Effector memory CD8-positive, alpha-beta T cell (primary cell): ENCODE measurements around the gene MGAT3.
A peak's percentile ranks its signal among the peaks of the same experiment; 100 is the strongest.
"Not testable (repeated sequence)": the region's sequence is repeated elsewhere in the genome, so short reads cannot be mapped to it uniquely, and the experiment has no call there.

Experiments
- ATAC-seq: fragments of 150-1000 bp; cut with Tn5 transposase; replicated peaks from 2 replicates; pipeline ENCODE4 v1.10.0; 2021; ENCODE audit warnings: mild to moderate bottlenecking, moderate library complexity
- DNase-seq, 3 experiments: peaks; one replicate each; pipeline ENCODE4 v3.0.0; 2021
- H3K27ac Mint-ChIP-seq, 2 donors: one replicate each; pipeline ENCODE4 v1.8.0; 2022; ENCODE audit warnings: mild to moderate bottlenecking in 2 of 2, mixed read lengths in 2 of 2, moderate library complexity in 2 of 2
- H3K27me3 Mint-ChIP-seq, 2 donors: one replicate each; pipeline ENCODE4 v1.8.0; 2022; ENCODE audit warnings: mixed read lengths in 2 of 2
- H3K36me3 Mint-ChIP-seq: one replicate; pipeline ENCODE4 v1.8.0; 2022; ENCODE audit warnings: mild to moderate bottlenecking, moderate library complexity, mixed read lengths; ENCODE audit not compliant: insufficient read depth
- H3K4me1 Mint-ChIP-seq, 2 donors: one replicate each; pipeline ENCODE4 v1.8.0; 2022; ENCODE audit warnings: low read depth in 2 of 2, mixed read lengths in 2 of 2
- H3K4me3 Mint-ChIP-seq, 2 donors: one replicate each; pipeline ENCODE4 v1.8.0; 2022; ENCODE audit warnings: mild to moderate bottlenecking in 2 of 2, mixed read lengths in 2 of 2, moderate library complexity in 2 of 2
- H3K9me3 Mint-ChIP-seq, 2 donors: one replicate each; pipeline ENCODE4 v1.8.0; 2022; ENCODE audit warnings: mixed read lengths in 2 of 2

The MGAT3 gene

DNA sequence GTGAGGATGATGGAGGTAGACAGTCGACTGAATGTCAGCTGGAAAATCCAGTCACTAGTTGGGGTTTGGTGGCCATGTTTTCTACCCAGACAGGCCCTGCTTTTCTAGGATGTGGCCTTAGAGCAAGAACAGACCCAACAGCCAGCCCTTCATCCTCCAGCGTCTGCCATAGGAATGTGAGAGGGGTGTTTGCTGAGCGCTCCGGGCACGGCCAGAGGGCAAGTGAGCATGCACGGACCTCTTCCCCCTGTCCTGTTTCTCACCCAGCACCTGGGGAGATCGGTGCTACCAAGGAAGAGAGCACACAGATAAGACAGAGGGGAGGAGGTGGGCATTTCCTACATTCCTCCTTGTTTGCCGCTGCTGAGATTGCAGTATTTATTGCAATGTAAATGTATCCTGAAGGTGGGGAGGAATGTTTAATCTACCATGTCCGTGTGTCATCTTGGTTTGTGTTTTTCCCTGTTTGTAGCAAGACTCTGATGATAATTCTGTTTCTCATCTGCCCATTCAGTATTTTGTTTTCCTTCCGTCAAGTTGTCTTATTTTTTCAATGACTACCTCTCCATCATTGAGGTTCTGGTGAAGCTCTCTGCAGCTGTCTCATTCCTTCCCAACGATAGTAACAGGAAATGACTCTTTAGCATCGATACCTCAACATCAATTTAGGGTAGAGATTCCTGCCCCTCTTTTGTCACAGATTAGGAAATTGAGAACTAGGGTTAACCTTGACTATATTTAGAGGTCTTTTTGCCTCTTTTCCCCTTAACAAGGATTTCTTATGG is 58.6 kb downstream of the MGAT3 start:
- no peak for ATAC-seq
- Mint-ChIP-seq H3K27ac (no peak overlapping the region), H3K27me3 (no peaks in the 10 kb centered on the region), H3K36me3 (peaks cover 63% of the 10 kb centered on the region), H3K4me3 (no peak overlapping the region), H3K4me1 (peaks cover 9 to 10% of the 10 kb centered on the region in 2 donors), H3K9me3 (no peaks in the 10 kb centered on the region)
- DNase-seq: no peak

DNA sequence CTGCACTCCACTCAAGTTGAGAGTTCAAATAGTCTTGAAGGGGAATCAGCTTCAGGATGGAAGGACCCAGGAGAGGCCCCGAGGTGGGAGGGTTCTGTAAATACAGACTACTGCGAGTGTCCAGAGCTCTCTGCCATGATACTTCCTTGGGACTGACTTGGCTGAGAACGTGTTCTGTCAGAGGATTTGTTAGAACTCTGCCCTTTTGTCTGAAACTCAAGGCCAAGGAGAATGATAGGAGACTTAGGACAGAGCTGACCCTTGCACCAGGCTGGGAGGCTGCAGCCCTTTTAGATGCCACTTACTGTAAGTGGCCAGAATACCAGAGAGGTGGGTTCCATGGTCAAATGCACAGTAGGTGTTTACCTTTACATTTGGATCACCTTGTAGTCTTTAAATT is 60.7 kb downstream of the MGAT3 start:
- Mint-ChIP-seq H3K36me3 (peaks cover 68% of the 10 kb centered on the region), H3K9me3 (no peaks in the 10 kb centered on the region), H3K4me3 (no peak overlapping the region), H3K27ac (no peak overlapping the region), H3K4me1 (peaks cover 22% of the 10 kb centered on the region in 2 donors), H3K27me3 (no peaks in the 10 kb centered on the region)
- DNase-seq: no peak
- ATAC-seq: no peak

DNA sequence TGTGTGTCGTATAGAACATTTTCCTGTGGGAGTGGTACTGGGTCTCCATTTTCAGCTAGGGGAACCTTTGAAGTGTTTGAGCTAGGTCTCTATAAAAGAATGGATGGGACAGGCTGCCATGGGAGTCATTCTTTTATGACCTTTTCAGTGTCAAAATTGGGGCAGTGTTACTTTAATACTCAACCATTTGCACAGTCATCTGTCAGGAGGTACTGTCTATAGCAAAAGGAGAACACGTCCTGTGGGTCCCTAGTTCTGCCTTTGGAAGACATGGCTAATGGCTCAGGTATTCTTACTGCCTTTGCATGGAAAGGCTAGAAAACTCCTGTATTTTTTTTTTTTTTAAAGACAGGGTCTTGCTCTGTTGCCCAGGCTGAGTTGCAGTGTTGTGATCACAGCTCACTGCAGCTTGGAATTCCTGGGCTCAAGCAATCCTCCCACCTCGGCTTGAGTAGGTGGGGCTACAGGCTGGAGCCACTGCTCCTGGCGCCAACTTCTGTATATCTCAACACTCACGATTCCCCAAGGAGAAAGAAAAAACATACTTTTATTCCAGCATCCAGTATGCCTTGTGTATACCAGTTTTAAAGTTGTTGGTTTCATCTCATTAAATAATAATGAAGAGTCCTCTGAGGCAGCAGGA is 61.5 kb downstream of the MGAT3 start:
- ATAC-seq (no peak), DNase-seq (no peak)
- H3K9me3 Mint-ChIP-seq: no peaks in the 10 kb centered on the region
- H3K27ac Mint-ChIP-seq: no peak overlapping the region
- peak overlapping the region; percentile 20 to 99 for H3K4me3 Mint-ChIP-seq
- no peaks in the 10 kb centered on the region for H3K27me3 Mint-ChIP-seq
- peaks cover 30% of the 10 kb centered on the region in 2 donors for H3K4me1 Mint-ChIP-seq
- H3K36me3 Mint-ChIP-seq: peaks cover 68% of the 10 kb centered on the region

DNA sequence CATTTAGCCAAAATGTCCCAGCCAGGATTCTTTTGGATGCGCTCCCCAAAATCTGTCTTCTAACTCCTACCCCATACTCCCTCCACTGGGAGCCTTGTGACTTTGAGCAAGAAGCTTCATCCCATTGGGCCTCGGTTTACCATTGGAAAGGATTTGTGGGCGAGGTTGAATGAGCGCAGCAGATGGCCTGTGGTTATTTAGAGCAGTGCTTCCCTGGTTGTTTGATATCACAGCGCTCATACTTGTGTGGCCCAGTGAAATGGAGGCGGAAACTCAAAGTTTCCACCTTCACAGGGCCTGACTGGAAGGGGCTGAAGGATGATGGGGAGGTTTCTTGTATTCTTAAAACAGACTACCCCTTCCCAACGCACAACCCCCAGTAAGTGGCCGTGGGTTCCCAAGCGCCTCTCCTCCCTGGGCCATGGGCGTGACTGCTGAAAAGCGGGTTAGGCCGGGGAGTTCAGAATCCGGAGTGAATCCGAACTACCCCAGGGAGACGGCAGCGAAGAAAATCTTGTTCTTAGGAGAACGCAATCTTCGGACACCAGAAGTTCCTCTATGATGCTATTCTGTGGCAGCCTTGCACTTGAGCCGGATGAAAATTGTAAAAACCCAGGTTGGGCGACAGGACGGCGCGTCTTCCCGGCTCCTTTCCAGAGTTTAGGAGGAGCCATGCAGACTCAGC is 62.3 kb downstream of the MGAT3 start:
- peak overlapping the region; percentile 98 to 99 for H3K4me3 Mint-ChIP-seq
- peak overlapping the region; percentile 95 to 99 for H3K27ac Mint-ChIP-seq
- DNase-seq (no peak), ATAC-seq (no peak)
- H3K27me3 Mint-ChIP-seq: no peaks in the 10 kb centered on the region
- H3K36me3 Mint-ChIP-seq: peaks cover 68% of the 10 kb centered on the region
- H3K4me1 Mint-ChIP-seq: peaks cover 32 to 34% of the 10 kb centered on the region in 2 donors
- no peaks in the 10 kb centered on the region for H3K9me3 Mint-ChIP-seq

DNA sequence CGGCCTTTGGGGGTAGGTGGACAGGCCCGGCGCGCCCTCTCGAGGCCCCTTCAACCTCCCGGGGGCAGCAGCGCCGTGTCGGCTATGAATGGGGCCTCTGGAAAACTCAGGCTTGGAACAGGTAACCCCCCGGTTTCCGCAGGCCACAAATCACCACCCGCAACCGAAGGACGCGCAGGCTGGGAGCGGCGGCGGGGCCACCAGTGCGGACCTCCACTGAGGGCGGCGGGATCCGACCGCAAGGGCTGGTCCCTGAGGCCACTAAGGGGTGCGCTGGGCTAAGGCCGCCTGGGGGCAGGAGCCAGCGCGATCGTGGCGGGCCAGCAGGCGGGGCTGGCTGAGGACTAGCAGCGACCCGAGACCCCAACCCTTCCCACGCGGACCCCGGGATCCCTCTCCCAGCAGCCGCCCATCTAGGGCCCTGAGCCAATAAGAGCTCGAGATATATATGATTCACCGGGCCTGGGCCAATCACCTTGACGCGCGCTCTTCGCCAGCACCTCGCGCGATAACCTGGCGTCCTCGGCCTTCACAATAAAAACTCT is 62.9 kb downstream of the MGAT3 start:
- peak; percentile 90 for ATAC-seq
- Mint-ChIP-seq H3K4me3 (peak overlapping the region; percentile 98 to 99), H3K4me1 (peaks cover 31 to 35% of the 10 kb centered on the region in 2 donors), H3K27ac (peak overlapping the region; percentile 95 to 99), H3K9me3 (no peaks in the 10 kb centered on the region), H3K27me3 (no peaks in the 10 kb centered on the region), H3K36me3 (peaks cover 73% of the 10 kb centered on the region)
- DNase-seq: peak in 1 of 3 experiments; percentile 15

DNA sequence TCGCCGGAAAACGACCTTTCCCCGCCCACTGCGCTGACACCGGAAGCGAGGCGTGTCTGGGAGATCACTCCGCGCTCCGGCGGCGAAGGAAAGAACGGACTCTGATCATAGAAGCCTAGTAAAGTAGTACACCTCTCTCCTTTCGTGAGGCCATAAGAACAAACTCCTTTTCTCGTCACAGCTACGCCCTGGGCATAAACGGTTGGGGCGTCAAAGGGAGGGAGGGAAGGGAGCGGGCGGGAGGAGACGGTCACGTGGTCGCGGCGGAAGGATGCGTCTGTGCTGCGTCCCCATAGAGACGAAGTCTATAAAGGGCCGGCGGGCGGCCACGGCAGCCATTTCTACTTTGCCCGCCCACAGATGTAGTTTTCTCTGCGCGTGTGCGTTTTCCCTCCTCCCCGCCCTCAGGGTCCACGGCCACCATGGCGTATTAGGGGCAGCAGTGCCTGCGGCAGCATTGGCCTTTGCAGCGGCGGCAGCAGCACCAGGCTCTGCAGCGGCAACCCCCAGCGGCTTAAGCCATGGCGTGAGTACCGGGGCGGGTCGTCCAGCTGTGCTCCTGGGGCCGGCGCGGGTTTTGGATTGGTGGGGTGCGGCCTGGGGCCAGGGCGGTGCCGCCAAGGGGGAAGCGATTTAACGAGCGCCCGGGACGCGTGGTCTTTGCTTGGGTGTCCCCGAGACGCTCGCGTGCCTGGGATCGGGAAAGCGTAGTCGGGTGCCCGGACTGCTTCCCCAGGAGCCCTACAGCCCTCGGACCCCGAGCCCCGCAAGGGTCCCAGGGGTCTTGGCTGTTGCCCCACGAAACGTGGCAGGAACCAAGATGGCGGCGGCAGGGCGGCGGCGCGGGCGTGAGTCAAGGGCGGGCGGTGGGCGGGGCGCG is 63.7 kb downstream of the MGAT3 start, which contains the start of gene ATF4:
ATF4 (plus strand) TSS at position 337 of the 880 bp plus-strand sequence. CDS start 884 bp downstream, outside the sequence.
- Mint-ChIP-seq H3K27me3 (no peaks in the 10 kb centered on the region), H3K27ac (peak within 1 kb of the TSS; percentile 95 to 99), H3K4me3 (peak within 1 kb of the TSS; percentile 98 to 99), H3K4me1 (peaks cover 36 to 42% of the 10 kb centered on the region in 2 donors), H3K36me3 (peaks cover 76% of the 10 kb centered on the region), H3K9me3 (no peaks in the 10 kb centered on the region)
- DNase-seq (peak; percentile 94 to 95 (median 95)), ATAC-seq (peak; percentile 54)

DNA sequence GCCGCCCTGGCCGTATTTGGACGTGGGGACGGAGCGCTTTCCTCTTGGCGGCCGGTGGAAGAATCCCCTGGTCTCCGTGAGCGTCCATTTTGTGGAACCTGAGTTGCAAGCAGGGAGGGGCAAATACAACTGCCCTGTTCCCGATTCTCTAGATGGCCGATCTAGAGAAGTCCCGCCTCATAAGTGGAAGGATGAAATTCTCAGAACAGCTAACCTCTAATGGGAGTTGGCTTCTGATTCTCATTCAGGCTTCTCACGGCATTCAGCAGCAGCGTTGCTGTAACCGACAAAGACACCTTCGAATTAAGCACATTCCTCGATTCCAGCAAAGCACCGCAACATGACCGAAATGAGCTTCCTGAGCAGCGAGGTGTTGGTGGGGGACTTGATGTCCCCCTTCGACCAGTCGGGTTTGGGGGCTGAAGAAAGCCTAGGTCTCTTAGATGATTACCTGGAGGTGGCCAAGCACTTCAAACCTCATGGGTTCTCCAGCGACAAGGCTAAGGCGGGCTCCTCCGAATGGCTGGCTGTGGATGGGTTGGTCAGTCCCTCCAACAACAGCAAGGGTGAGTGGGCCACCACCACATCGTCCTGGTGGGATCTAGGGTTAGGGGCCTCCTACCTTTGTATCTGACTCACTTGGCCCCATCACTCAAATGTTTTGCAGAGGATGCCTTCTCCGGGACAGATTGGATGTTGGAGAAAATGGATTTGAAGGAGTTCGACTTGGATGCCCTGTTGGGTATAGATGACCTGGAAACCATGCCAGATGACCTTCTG is 64.5 kb downstream of the MGAT3 start:
- H3K27me3 Mint-ChIP-seq, ATAC-seq, H3K9me3 Mint-ChIP-seq, DNase-seq: not testable (repeated sequence)
- Mint-ChIP-seq H3K4me3 (peak overlapping the region; percentile 98 to 99), H3K27ac (peak overlapping the region; percentile 95 to 99), H3K4me1 (peaks cover 43 to 45% of the 10 kb centered on the region in 2 donors), H3K36me3 (peaks cover 71% of the 10 kb centered on the region)

DNA sequence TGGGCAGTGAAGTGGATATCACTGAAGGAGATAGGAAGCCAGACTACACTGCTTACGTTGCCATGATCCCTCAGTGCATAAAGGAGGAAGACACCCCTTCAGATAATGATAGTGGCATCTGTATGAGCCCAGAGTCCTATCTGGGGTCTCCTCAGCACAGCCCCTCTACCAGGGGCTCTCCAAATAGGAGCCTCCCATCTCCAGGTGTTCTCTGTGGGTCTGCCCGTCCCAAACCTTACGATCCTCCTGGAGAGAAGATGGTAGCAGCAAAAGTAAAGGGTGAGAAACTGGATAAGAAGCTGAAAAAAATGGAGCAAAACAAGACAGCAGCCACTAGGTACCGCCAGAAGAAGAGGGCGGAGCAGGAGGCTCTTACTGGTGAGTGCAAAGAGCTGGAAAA is 65.3 kb downstream of the MGAT3 start:
- DNase-seq, H3K27me3 Mint-ChIP-seq, H3K9me3 Mint-ChIP-seq, ATAC-seq: not testable (repeated sequence)
- Mint-ChIP-seq H3K4me1 (peaks cover 46 to 49% of the 10 kb centered on the region in 2 donors), H3K4me3 (peak overlapping the region; percentile 98 to 99), H3K36me3 (peaks cover 69% of the 10 kb centered on the region), H3K27ac (peak overlapping the region; percentile 95 to 99)

DNA sequence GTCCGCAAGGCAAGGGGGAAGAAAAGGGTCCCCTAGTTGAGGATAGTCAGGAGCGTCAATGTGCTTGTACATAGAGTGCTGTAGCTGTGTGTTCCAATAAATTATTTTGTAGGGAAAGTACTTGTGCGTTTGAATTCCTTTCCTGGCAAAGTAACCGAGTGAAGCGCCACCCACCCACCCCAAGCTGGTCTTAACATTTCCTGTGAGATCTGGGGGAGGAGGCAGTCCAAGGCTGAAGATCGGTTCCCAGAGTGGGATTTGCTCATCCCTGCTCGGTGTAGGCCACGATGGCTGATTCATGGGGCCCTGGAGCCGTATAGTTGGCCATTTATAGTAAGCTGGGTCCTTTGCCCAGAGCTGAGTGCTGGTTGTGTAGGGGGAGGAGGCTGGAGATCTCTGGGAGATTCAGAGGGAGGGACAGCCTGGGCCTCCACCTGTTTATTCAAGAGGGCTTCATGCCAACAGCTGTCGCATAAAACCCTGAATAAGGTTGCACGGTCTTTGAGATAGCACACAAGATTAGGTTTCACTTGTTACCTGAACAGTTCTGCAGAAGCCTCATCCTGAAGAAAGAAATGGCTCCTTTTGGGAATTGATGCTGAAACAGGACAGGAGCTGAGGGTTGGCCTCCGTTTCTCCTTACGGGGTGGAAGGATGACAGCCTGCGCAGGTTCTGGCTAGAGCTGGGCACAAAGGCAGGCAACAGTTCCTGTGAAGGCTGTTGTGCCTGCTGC is 65.9 kb downstream of the MGAT3 start:
- H3K27me3 Mint-ChIP-seq: no peaks in the 10 kb centered on the region
- H3K4me1 Mint-ChIP-seq: peaks cover 52 to 55% of the 10 kb centered on the region in 2 donors
- DNase-seq: no peak
- peak overlapping the region; percentile 98 to 99 for H3K4me3 Mint-ChIP-seq
- no peaks in the 10 kb centered on the region for H3K9me3 Mint-ChIP-seq
- H3K27ac Mint-ChIP-seq: peak overlapping the region; percentile 95 to 99
- no peak for ATAC-seq
- peaks cover 73% of the 10 kb centered on the region for H3K36me3 Mint-ChIP-seq

DNA sequence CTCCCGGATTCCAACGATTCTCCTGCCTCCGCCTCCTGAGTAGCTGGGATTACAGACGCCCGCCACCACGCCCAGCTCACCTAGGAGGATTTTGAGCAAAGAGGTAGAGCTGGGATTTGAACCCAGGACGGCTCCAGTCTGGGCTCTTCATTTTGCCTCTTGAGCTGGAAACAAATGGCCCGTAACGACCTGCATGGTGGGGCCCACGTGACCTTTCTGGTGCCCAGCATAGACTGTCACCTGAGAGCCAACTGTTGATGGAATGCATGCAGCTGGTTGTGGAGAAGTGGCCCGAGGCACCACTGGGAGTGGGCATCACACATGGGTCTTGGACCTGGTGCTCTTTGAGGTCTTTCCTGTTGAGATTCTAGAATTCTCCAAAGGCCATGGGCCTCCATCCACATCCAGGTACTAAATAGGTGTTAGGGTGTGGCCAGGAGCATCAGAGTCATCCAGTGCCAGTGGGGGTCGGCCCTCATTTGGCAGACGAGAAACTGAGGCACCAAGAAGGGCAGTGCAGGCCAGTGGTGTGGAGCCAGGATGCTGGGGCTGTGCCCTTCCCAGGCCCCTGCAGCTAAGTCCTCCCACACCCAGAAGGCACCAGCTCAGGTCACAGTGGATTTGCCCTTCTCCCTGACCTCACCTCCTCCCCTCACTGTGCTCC is 67.4 kb downstream of the MGAT3 start:
- H3K27me3 Mint-ChIP-seq: no peaks in the 10 kb centered on the region
- peak overlapping the region in 1 of 2 donors; percentile 99 for H3K27ac Mint-ChIP-seq
- H3K4me1 Mint-ChIP-seq: peaks cover 64% of the 10 kb centered on the region in 2 donors
- ATAC-seq: no peak
- no peaks in the 10 kb centered on the region for H3K9me3 Mint-ChIP-seq
- peaks cover 79% of the 10 kb centered on the region for H3K36me3 Mint-ChIP-seq
- peak overlapping the region; percentile 50 to 62 for H3K4me3 Mint-ChIP-seq
- no peak for DNase-seq
